MV-4-11 (cell line): ENCODE data around the gene KIZ.

Experiments used
- DNase-seq: peaks from one replicate; lab custom pipeline; 2025; lab: John Stamatoyannopoulos, UW

The KIZ gene

GRCh38 chr20:21177767-21178166, 51.9 kb downstream of the KIZ start:
- no peak for DNase-seq

GRCh38 chr20:21179757-21180156, 53.9 kb downstream of the KIZ start:
- DNase-seq = no peak

- no peak for DNase-seq
These were observed 54.4 kb downstream of the KIZ start for GRCh38 chr20:21180248-21180647.

- no peak for DNase-seq
These were observed 55.1 kb downstream of the KIZ start for GRCh38 chr20:21181028-21181427.

- peak; percentile 83 for DNase-seq
These were observed 57.1 kb downstream of the KIZ start for GRCh38 chr20:21182832-21183563.

- DNase-seq = no peak
These were observed 57.8 kb downstream of the KIZ start for GRCh38 chr20:21183722-21184121.

GRCh38 chr20:21184819-21185218, 58.9 kb downstream of the KIZ start:
- no peak for DNase-seq

GRCh38 chr20:21185849-21186248, 60.0 kb downstream of the KIZ start:
- DNase-seq = no peak

- no peak for DNase-seq
These were observed 64.1 kb downstream of the KIZ start for GRCh38 chr20:21189761-21190523.

- DNase-seq = no peak
These were observed 65.0 kb downstream of the KIZ start for GRCh38 chr20:21190869-21191268.

GRCh38 chr20:21191839-21192238, 66.0 kb downstream of the KIZ start:
- no peak for DNase-seq

- no peak for DNase-seq
These were observed 76.4 kb downstream of the KIZ start for GRCh38 chr20:21202259-21202658.

GRCh38 chr20:21203088-21203656, 77.3 kb downstream of the KIZ start:
- DNase-seq = no peak

GRCh38 chr20:21206584-21206983, 80.7 kb downstream of the KIZ start:
- DNase-seq = no peak

GRCh38 chr20:21208999-21209398, 83.1 kb downstream of the KIZ start:
- DNase-seq = no peak

GRCh38 chr20:21209668-21210067, 83.8 kb downstream of the KIZ start:
- DNase-seq = no peak

GRCh38 chr20:21213691-21214090, 87.8 kb downstream of the KIZ start:
- no peak for DNase-seq

GRCh38 chr20:21214431-21214830, 88.5 kb downstream of the KIZ start:
- DNase-seq = no peak

GRCh38 chr20:21219686-21220085, 93.8 kb downstream of the KIZ start:
- no peak for DNase-seq

GRCh38 chr20:21224217-21224616, 98.3 kb downstream of the KIZ start:
- no peak for DNase-seq

GRCh38 chr20:21225215-21225947, 99.5 kb downstream of the KIZ start:
- no peak for DNase-seq

GRCh38 chr20:21228511-21228910, 102.6 kb downstream of the KIZ start:
- DNase-seq = peak; percentile 67

- DNase-seq = no peak
These were observed 103.3 kb downstream of the KIZ start for GRCh38 chr20:21229163-21229562.
